Left ventricle myocardium inferior (tissue), 1 donor: Measurements from ENCODE around the gene EPHA4. TPM values are rescaled to one million over a fixed set of nuclear protein-coding genes. Genes with fewer than 3 reads are reported as not detected.

ENCODE experiments used
- DNase-seq: peaks from one replicate; pipeline ENCODE4 v3.0.0-alpha.2; 2020
- H3K27ac ChIP-seq: fragments of 200-600 bp; replicated peaks from 2 replicates; pipeline ENCODE4 v1.8.0; 2021
- H3K27me3 ChIP-seq: fragments of 200-600 bp; 2 replicates; pipeline ENCODE4 v1.8.0; 2021; ENCODE audit warnings: low read depth
- H3K36me3 ChIP-seq: fragments of 200-600 bp; 2 replicates; pipeline ENCODE4 v1.8.0; 2021
- H3K4me1 ChIP-seq: fragments of 200-600 bp; 2 replicates; pipeline ENCODE4 v1.8.0; 2021
- H3K4me3 ChIP-seq: fragments of 200-600 bp; 2 replicates; pipeline ENCODE4 v1.8.0; 2021; ENCODE audit warnings: mild to moderate bottlenecking, moderate library complexity
- H3K9me3 ChIP-seq: fragments of 200-600 bp; replicated peaks from 2 replicates; pipeline ENCODE4 v1.8.0; 2021
- CTCF ChIP-seq: fragments of 200-600 bp; IDR thresholded peaks from 2 replicates; pipeline ENCODE4 v1.8.0; 2021; ENCODE audit warnings: antibody characterized with exemption, mild to moderate bottlenecking, borderline replicate concordance
- intact Hi-C: fragments of 100-400 bp; cut with micrococcal nuclease; formaldehyde crosslinking; loops from one replicate; pipeline ENCODE4 v1.11.0; 2022
- total RNA-seq: library from RNA; stranded (reverse); fragmentation: NEBNext Ultra II Directional; extraction: Animal tissue kit (Norgen Biotek cat#: 25700); gene quantifications from one replicate; pipeline ENCODE4 v1.2.1, GENCODE V29; 2021
- donor health status: DM: no; HTN: yes; CAD: no; lungs with severe emphysema.

Gene EPHA4
- total RNA-seq, 1 donor from 2014 or later, result 40.6 TPM

- Histone ChIP-seq H3K4me3 (no peak overlapping the region), H3K9me3 (no peaks in the 10 kb centered on the region), H3K27me3 (no peaks in the 10 kb centered on the region), H3K4me1 (peaks cover 26% of the 10 kb centered on the region), H3K36me3 (no peaks in the 10 kb centered on the region), H3K27ac (no peak overlapping the region)
- intact Hi-C loops, result no loop called here
- TF ChIP-seq CTCF, result no peak
- DNase-seq, result no peak
Observed at GRCh38 chr2:221500501-221501209, 71.4 kb downstream of the EPHA4 start.

- no peak for TF ChIP-seq CTCF
- Histone ChIP-seq H3K4me3 (no peak overlapping the region), H3K27ac (no peak overlapping the region), H3K27me3 (no peaks in the 10 kb centered on the region), H3K9me3 (no peaks in the 10 kb centered on the region), H3K4me1 (peaks cover 3% of the 10 kb centered on the region), H3K36me3 (no peaks in the 10 kb centered on the region)
- intact Hi-C loops, result no loop called here
- no peak for DNase-seq
Observed at GRCh38 chr2:221495731-221496130, 76.4 kb downstream of the EPHA4 start.

GRCh38 chr2:221494556-221494955 lies 77.5 kb downstream of the EPHA4 start:
- Histone ChIP-seq H3K27me3 (no peaks in the 10 kb centered on the region), H3K36me3 (no peaks in the 10 kb centered on the region), H3K4me1 (no peaks in the 10 kb centered on the region), H3K9me3 (no peaks in the 10 kb centered on the region), H3K27ac (no peak overlapping the region), H3K4me3 (no peak overlapping the region)
- no peak for TF ChIP-seq CTCF
- intact Hi-C loops, result no loop called here
- no peak for DNase-seq

- no peak for TF ChIP-seq CTCF
- H3K4me3 ChIP-seq, result no peak overlapping the region
- H3K27me3 ChIP-seq, result no peaks in the 10 kb centered on the region
- no peaks in the 10 kb centered on the region for H3K4me1 ChIP-seq
- no peak overlapping the region for H3K27ac ChIP-seq
- no peaks in the 10 kb centered on the region for H3K9me3 ChIP-seq
- intact Hi-C loops, result no loop called here
- DNase-seq, result no peak
- no peaks in the 10 kb centered on the region for H3K36me3 ChIP-seq
Observed at GRCh38 chr2:221493391-221493790, 78.7 kb downstream of the EPHA4 start.

- Histone ChIP-seq H3K27ac (no peak overlapping the region), H3K4me3 (no peak overlapping the region), H3K27me3 (no peaks in the 10 kb centered on the region), H3K36me3 (no peaks in the 10 kb centered on the region), H3K9me3 (no peaks in the 10 kb centered on the region), H3K4me1 (no peaks in the 10 kb centered on the region)
- intact Hi-C loops, result no loop called here
- no peak for DNase-seq
- no peak for TF ChIP-seq CTCF
Observed at GRCh38 chr2:221492636-221493035, 79.5 kb downstream of the EPHA4 start.
